Gastroesophageal sphincter (tissue), 4 donors: Measurements from ENCODE around the gene EPC2. TPM values are rescaled to one million over a fixed set of nuclear protein-coding genes. Genes with fewer than 3 reads are reported as not detected.

Experiments
- ATAC-seq: fragments of 150-250 bp; one replicate; pipeline ENCODE4 v1.9.1; 2016; ENCODE audit warnings: mild to moderate bottlenecking, moderate library complexity
- H3K27ac ChIP-seq, 4 donors: fragments of 200-600 bp; sonication (generic) in 3 of 4; 1 replicate in 3 of 4; 2 replicates in 1 of 4; pipeline ENCODE4 v1.5.1; 2016 to 2019
- H3K27me3 ChIP-seq: fragments of 200-600 bp; sonication (generic); one replicate; pipeline ENCODE4 v1.5.1; 2019
- H3K36me3 ChIP-seq, 2 donors: fragments of 200-600 bp; sonication (generic); one replicate each; pipeline ENCODE4 v1.5.1; 2019; ENCODE audit warnings: control low read depth in 1 of 2
- H3K4me1 ChIP-seq, 3 donors: fragments of 200-600 bp; sonication (generic); 1 replicate in 2 of 3; 2 replicates in 1 of 3; pipeline ENCODE4 v1.5.1; 2016 to 2019; ENCODE audit warnings: control low read depth in 2 of 3
- H3K4me3 ChIP-seq, 2 donors: fragments of 200-600 bp; sonication (generic); one replicate each; pipeline ENCODE4 v1.5.1; 2019; ENCODE audit warnings: mild to moderate bottlenecking in 1 of 2, moderate library complexity in 1 of 2
- H3K9me3 ChIP-seq, 3 donors: fragments of 200-600 bp; sonication (generic); one replicate each; pipeline ENCODE4 v1.5.1; 2017 to 2019; ENCODE audit warnings: control low read depth in 2 of 3
- CTCF ChIP-seq, 4 experiments: fragments of 200-600 bp in 2 of 4; fragments of 450-650 bp in 2 of 4; sonication (generic) in 1 of 4; IDR thresholded peaks; one replicate each; pipeline ENCODE4 v1.5.1; 2017 to 2019; ENCODE audit warnings: antibody characterized with exemption in 4 of 4, mild to moderate bottlenecking in 2 of 4, moderate library complexity in 2 of 4
- EP300 ChIP-seq: sonication (generic); formaldehyde crosslinking; IDR thresholded peaks from one replicate; pipeline ENCODE4 v1.6.1; 2017; ENCODE audit warnings: antibody characterized with exemption, mild to moderate bottlenecking
- POLR2A ChIP-seq, 2 donors: fragments of 450-650 bp; IDR thresholded peaks; one replicate each; pipeline ENCODE4 v1.6.1; 2017; ENCODE audit warnings: antibody characterized with exemption in 2 of 2, mild to moderate bottlenecking in 2 of 2, moderate library complexity in 1 of 2
- POLR2AphosphoS5 ChIP-seq: sonication (generic); formaldehyde crosslinking; IDR thresholded peaks from one replicate; pipeline ENCODE4 v1.6.1; 2017; ENCODE audit warnings: antibody characterized with exemption
- WGBS, 2 donors: methylation state at CpG; one replicate each; pipeline ENCODE4 v1.1.5; 2018; ENCODE audit warnings: low coverage in 1 of 2; 5-methylcytosine and 5-hydroxymethylcytosine counted together
- total RNA-seq, 4 donors: library from RNA; depleted of rRNA; stranded (reverse); fragments of >200 nt; gene quantifications; one replicate each; pipeline ENCODE4 v1.1.0, GENCODE V29; 2016

The EPC2 gene
- total RNA-seq, 4 donors from 2014 or later = 25.4 to 38.4 (median 30.7) TPM

- Histone ChIP-seq H3K36me3 (peaks cover 0 to 24% of the 10 kb centered on the region in 2 donors), H3K27ac (no peak overlapping the region), H3K9me3 (no peaks in the 10 kb centered on the region), H3K4me1 (no peaks in the 10 kb centered on the region), H3K4me3 (no peak overlapping the region), H3K27me3 (no peaks in the 10 kb centered on the region)
- ATAC-seq = no peak
- WGBS, 2 donors = 83 to 93% methylated on average over 4 of the region's 4 CpGs
- TF ChIP-seq POLR2AphosphoS5 (no peak), EP300 (no peak), POLR2A (IDR thresholded peaks at IDR 0.05) (no peak), CTCF (IDR thresholded peaks at IDR 0.05) (no peak)
Measured at GRCh38 chr2:148751907-148752306, 107.4 kb downstream of the EPC2 start.

- no peak for TF ChIP-seq CTCF (IDR thresholded peaks at IDR 0.05)
- no peak for TF ChIP-seq POLR2A (IDR thresholded peaks at IDR 0.05)
- TF ChIP-seq POLR2AphosphoS5 = no peak
- no peak for TF ChIP-seq EP300
- Histone ChIP-seq H3K36me3 (peaks cover 0 to 25% of the 10 kb centered on the region in 2 donors), H3K4me3 (no peak overlapping the region), H3K27me3 (no peaks in the 10 kb centered on the region), H3K27ac (no peak overlapping the region), H3K9me3 (no peaks in the 10 kb centered on the region), H3K4me1 (no peaks in the 10 kb centered on the region)
- WGBS, 2 donors = 94 to 96% methylated on average over 3 of the region's 3 CpGs
- no peak for ATAC-seq
Measured at GRCh38 chr2:148752977-148753376, 108.4 kb downstream of the EPC2 start.

GRCh38 chr2:148754864-148755263 lies 110.3 kb downstream of the EPC2 start:
- WGBS, 2 donors = 50 to 86% methylated on average over 1 of the region's 1 CpG
- H3K4me1 ChIP-seq = no peaks in the 10 kb centered on the region
- no peak for ATAC-seq
- TF ChIP-seq CTCF (IDR thresholded peaks at IDR 0.05) (no peak), POLR2AphosphoS5 (no peak), POLR2A (IDR thresholded peaks at IDR 0.05) (no peak), EP300 (no peak)
- H3K27ac ChIP-seq = no peak overlapping the region
- no peak overlapping the region for H3K4me3 ChIP-seq
- H3K36me3 ChIP-seq = peaks cover 0 to 29% of the 10 kb centered on the region in 2 donors
- H3K9me3 ChIP-seq = no peaks in the 10 kb centered on the region
- H3K27me3 ChIP-seq = no peaks in the 10 kb centered on the region

GRCh38 chr2:148756292-148756975 lies 111.9 kb downstream of the EPC2 start:
- TF ChIP-seq EP300 (no peak), POLR2A (IDR thresholded peaks at IDR 0.05) (no peak), POLR2AphosphoS5 (no peak), CTCF (IDR thresholded peaks at IDR 0.05) (no peak)
- WGBS, 2 donors = 66 to 77% methylated on average over 3 of the region's 4 CpGs
- H3K9me3 ChIP-seq = no peaks in the 10 kb centered on the region
- H3K4me3 ChIP-seq = no peak overlapping the region
- H3K4me1 ChIP-seq = no peaks in the 10 kb centered on the region
- H3K27ac ChIP-seq = no peak overlapping the region
- no peaks in the 10 kb centered on the region for H3K27me3 ChIP-seq
- H3K36me3 ChIP-seq = peaks cover 0 to 29% of the 10 kb centered on the region in 2 donors
- ATAC-seq = no peak

- Histone ChIP-seq H3K27me3 (no peaks in the 10 kb centered on the region), H3K9me3 (no peaks in the 10 kb centered on the region), H3K4me3 (no peak overlapping the region), H3K36me3 (peaks cover 0 to 22% of the 10 kb centered on the region in 2 donors), H3K27ac (no peak overlapping the region), H3K4me1 (no peaks in the 10 kb centered on the region)
- TF ChIP-seq POLR2AphosphoS5 = no peak
- TF ChIP-seq POLR2A (IDR thresholded peaks at IDR 0.05) = no peak
- no peak for TF ChIP-seq CTCF (IDR thresholded peaks at IDR 0.05)
- no peak for TF ChIP-seq EP300
- no peak for ATAC-seq
- WGBS, 2 donors = 88 to 89% methylated on average over 3 of the region's 3 CpGs
Measured at GRCh38 chr2:148764815-148765214, 120.3 kb downstream of the EPC2 start.
